Measurements from ENCODE around the gene PLA2G4D. TPM values are rescaled to one million over a fixed set of nuclear protein-coding genes. Genes with fewer than 3 reads are reported as not detected.
"Not testable (repeated sequence)": the region's sequence is repeated elsewhere in the genome, so short reads cannot be mapped to it uniquely, and the experiment has no call there.

The PLA2G4D gene
- total and polyA plus RNA-seq, 2 donors = 0.28 to 2.7 TPM

DNA sequence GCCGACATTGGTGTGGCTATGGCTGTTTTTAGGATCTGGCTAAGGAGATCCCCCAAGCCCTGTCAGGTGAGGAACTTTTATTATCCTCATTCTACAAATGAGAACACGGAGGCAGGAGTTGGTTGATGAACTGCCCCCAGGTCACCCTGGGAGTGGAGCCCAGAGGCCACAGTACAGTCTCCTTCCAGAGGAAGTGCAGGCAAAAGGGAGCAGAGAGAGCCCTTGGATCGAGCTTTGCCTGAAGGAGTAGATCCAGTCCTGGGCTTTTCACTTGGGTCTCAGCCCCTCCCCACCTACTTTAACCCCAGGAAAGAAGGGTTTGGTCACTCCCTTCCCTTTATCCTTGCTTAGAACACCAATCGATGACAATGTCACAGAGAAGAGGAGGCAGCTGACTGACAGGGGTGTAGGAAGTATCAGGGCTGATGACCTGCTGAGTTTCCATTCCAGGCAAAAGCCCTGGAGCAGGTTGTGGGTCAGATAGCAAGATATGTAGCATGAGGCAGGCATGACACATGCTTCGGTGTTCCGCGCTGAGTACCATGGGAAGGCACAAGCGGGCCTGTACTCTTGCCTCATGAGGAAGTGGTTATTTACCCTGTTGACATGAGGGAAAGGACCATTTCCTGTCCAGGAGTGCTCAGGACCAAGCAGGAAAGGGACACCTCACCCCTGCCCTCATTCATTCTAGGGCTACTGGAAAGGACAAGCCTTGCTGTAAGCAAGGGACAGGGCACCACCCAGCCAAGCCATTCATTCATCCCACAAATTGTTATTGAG, 5.8 kb upstream of the PLA2G4D start:
- H3K4me3 ChIP-seq (ENCODE audit: low read length in 2 of 2) = no peak overlapping the region
- peaks cover 0 to 13% of the 10 kb centered on the region in 2 donors for H3K4me1 ChIP-seq (ENCODE audit: control insufficient read depth in 2 of 2, insufficient read depth in 2 of 2, low read length in 2 of 2)
- peaks cover 0 to 2% of the 10 kb centered on the region in 2 donors for H3K9me3 ChIP-seq (ENCODE audit: control insufficient read depth in 2 of 2, insufficient read depth in 1 of 2, low read length in 1 of 2)
- H3K27me3 ChIP-seq (ENCODE audit: control insufficient read depth in 2 of 2, insufficient read depth in 1 of 2, low read length in 1 of 2) = no peaks in the 10 kb centered on the region
- no peaks in the 10 kb centered on the region for H3K36me3 ChIP-seq (ENCODE audit: control insufficient read depth in 2 of 2, insufficient read depth in 2 of 2, low read length in 1 of 2)
- H3K27ac ChIP-seq (ENCODE audit: low read depth in 1 of 2, low read length in 1 of 2) = no peak overlapping the region
- no peak for DNase-seq (ENCODE audit: low read depth in 6 of 9, low spot score in 9 of 9)
- 80% methylated on average over 8 of the region's 8 CpGs for WGBS

DNA sequence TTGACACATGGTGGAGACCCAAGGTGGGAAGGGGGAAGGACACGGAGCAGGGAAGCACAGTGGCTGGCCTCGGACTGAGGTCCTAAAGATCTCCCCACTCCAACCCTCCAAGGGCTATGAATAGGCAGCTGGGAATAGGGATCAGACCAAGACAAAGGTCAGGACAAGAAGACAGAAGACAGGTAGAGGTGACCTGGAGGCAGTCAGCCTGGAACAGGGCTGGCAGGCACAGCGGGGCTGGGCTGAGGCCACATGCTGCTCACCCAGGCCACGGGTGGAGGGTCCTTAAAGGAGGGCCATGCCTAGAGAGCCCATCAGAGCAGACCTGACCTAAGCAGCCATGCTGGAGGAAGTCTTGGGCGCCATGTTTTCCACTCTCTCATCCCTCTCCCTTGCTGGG, 2.7 kb upstream of the PLA2G4D start:
- H3K27me3 ChIP-seq (ENCODE audit: control insufficient read depth in 2 of 2, insufficient read depth in 1 of 2, low read length in 1 of 2) = no peaks in the 10 kb centered on the region
- H3K36me3 ChIP-seq (ENCODE audit: control insufficient read depth in 2 of 2, insufficient read depth in 2 of 2, low read length in 1 of 2) = no peaks in the 10 kb centered on the region
- H3K4me1 ChIP-seq (ENCODE audit: control insufficient read depth in 2 of 2, insufficient read depth in 2 of 2, low read length in 2 of 2) = peaks cover 0 to 9% of the 10 kb centered on the region in 2 donors
- WGBS = 96% methylated on average over 5 of the region's 5 CpGs
- DNase-seq (ENCODE audit: low read depth in 6 of 9, low spot score in 9 of 9) = no peak
- H3K9me3 ChIP-seq (ENCODE audit: control insufficient read depth in 2 of 2, insufficient read depth in 1 of 2, low read length in 1 of 2) = peaks cover 0 to 2% of the 10 kb centered on the region in 2 donors
- no peak overlapping the region for H3K4me3 ChIP-seq (ENCODE audit: low read length in 2 of 2)
- H3K27ac ChIP-seq (ENCODE audit: low read depth in 1 of 2, low read length in 1 of 2) = no peak overlapping the region

DNA sequence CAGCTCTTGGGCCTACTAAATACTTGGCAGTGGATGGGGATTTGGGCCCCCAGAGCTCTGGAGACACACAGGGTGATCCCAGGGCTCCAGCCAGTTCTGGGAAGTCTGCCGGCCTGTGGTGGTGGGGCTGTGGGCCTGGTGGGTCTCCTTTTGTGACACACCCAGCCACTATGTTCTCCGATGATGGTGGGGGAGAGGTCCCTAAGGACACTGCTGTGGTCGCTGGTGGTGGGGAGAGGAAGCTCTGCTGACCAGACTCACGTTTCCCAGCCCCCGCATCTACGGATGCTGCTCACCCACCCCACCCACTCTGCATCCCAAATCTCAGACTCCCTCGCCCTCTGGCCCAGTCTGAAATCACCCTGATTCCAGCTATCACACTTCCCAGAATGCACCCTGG, 396 bp downstream of the PLA2G4D start:
- Histone ChIP-seq H3K36me3 (ENCODE audit: control insufficient read depth in 2 of 2, insufficient read depth in 2 of 2, low read length in 1 of 2) (no peaks in the 10 kb centered on the region), H3K27ac (ENCODE audit: low read depth in 1 of 2, low read length in 1 of 2) (no peak overlapping the region), H3K4me1 (ENCODE audit: control insufficient read depth in 2 of 2, insufficient read depth in 2 of 2, low read length in 2 of 2) (peaks cover 0 to 12% of the 10 kb centered on the region in 2 donors), H3K4me3 (ENCODE audit: low read length in 2 of 2) (no peak overlapping the region), H3K27me3 (ENCODE audit: control insufficient read depth in 2 of 2, insufficient read depth in 1 of 2, low read length in 1 of 2) (no peaks in the 10 kb centered on the region), H3K9me3 (ENCODE audit: control insufficient read depth in 2 of 2, insufficient read depth in 1 of 2, low read length in 1 of 2) (peaks cover 0 to 2% of the 10 kb centered on the region in 2 donors)
- no peak for DNase-seq (ENCODE audit: low read depth in 6 of 9, low spot score in 9 of 9)
- WGBS = 96% methylated on average over 7 of the region's 7 CpGs

DNA sequence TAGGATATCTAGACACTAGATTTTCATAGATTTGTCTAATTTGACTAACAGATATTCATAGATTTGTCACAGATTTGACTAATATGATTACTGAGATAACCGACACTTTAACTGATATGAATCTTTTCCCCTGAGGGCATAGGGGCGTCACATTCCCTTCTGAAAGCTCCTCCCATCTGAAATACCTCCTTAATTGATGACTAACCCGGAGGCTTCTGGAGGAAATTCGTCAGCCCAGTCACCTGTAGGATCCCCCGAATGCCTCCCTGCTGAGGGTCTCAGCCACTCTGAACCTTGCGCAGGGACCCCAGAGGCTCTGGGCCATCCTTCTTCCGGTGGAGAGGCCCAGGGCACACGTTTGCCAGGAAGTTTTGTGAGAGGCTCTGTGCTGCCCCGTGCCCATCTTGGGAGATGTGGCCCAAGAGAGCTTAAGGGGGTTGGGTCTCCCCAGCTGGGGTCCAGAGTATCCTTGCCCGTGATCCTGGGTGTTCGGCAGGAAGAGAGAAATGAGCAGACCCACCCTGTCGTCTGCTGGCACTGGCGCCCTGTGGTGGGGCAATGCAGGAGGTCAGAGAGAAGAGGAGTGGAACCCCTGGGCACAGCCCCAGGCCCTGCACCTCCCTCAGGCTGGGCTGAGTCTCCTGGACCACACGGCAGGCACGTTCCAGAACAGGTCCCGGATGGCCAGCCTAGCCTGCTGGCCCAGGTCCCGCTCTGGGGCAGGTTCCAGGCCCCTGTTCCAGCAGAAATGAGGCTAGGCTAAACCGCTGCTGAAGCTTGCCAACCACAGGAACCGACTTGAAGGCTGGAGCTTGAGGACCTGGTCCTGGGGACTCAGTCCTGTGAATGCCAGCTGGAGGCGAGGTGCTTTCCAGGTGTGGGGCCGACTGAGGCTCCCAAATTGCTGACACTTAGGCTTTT, 1.7 kb downstream of the PLA2G4D start:
- Histone ChIP-seq H3K27ac (ENCODE audit: low read depth in 1 of 2, low read length in 1 of 2) (no peak overlapping the region), H3K9me3 (ENCODE audit: control insufficient read depth in 2 of 2, insufficient read depth in 1 of 2, low read length in 1 of 2) (peaks cover 0 to 2% of the 10 kb centered on the region in 2 donors), H3K27me3 (ENCODE audit: control insufficient read depth in 2 of 2, insufficient read depth in 1 of 2, low read length in 1 of 2) (no peaks in the 10 kb centered on the region), H3K4me1 (ENCODE audit: control insufficient read depth in 2 of 2, insufficient read depth in 2 of 2, low read length in 2 of 2) (peaks cover 0 to 19% of the 10 kb centered on the region in 2 donors), H3K36me3 (ENCODE audit: control insufficient read depth in 2 of 2, insufficient read depth in 2 of 2, low read length in 1 of 2) (no peaks in the 10 kb centered on the region), H3K4me3 (ENCODE audit: low read length in 2 of 2) (no peak overlapping the region)
- DNase-seq (ENCODE audit: low read depth in 6 of 9, low spot score in 9 of 9) = no peak
- WGBS = 95% methylated on average over 21 of the region's 21 CpGs

DNA sequence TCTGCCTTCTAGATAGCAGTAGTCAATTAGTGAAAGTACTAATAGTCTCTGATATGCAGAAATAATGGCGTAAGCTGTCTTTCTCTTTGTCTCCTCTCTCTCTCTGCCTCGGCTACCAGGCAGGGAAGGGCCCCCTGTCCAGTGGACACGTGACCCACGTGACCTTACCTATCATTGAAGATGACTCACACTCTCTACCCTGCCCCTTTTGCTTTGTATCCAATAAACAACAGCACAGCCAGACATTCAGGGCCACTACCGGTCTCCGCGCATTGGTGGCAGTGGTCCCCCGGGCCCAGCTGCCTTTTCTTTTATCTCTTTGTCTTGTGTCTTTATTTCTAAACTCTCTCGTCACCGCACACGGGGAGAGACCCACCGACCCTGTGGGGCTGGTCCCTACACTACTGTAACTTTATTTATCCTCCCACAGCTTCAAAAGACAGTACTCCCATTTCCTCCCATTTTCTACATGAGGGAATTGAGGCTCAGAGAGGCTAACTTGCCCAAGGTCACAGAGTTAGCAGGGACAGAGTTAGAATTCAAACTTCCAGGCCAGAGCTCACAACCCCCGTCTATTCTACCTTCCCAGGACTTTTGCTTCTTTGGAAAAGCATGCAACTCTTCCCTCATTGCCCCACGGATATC, 2.5 kb downstream of the PLA2G4D start:
- WGBS = 92% methylated on average over 13 of the region's 14 CpGs
- H3K9me3 ChIP-seq (ENCODE audit: control insufficient read depth in 2 of 2, insufficient read depth in 1 of 2, low read length in 1 of 2); DNase-seq (ENCODE audit: low read depth in 6 of 9, low spot score in 9 of 9); H3K36me3 ChIP-seq (ENCODE audit: control insufficient read depth in 2 of 2, insufficient read depth in 2 of 2, low read length in 1 of 2); H3K27ac ChIP-seq (ENCODE audit: low read depth in 1 of 2, low read length in 1 of 2); H3K27me3 ChIP-seq (ENCODE audit: control insufficient read depth in 2 of 2, insufficient read depth in 1 of 2, low read length in 1 of 2); H3K4me3 ChIP-seq (ENCODE audit: low read length in 2 of 2): not testable (repeated sequence)
- H3K4me1 ChIP-seq (ENCODE audit: control insufficient read depth in 2 of 2, insufficient read depth in 2 of 2, low read length in 2 of 2) = peaks cover 0 to 19% of the 10 kb centered on the region in 2 donors

DNA sequence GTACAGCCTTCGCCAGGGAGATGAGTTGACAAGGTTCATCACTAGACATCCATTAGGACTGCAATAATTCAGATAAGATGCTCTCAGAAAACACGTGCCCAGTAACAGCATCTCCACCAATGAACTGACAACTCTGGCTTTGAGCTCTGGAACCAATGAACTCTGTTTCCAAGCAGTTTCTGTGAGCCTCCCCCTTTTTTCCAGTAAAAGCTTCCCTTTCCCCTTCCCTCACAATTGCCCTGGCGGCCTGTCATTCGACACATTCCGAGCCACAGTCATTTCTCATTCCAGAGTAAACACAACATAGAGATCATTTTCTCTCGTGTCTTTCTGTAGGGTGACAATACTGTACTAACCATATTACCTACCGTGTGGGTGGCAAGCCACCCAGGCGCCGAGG, 3.6 kb downstream of the PLA2G4D start:
- no peak for DNase-seq (ENCODE audit: low read depth in 6 of 9, low spot score in 9 of 9)
- no peaks in the 10 kb centered on the region for H3K9me3 ChIP-seq (ENCODE audit: control insufficient read depth in 2 of 2, insufficient read depth in 1 of 2, low read length in 1 of 2)

DNA sequence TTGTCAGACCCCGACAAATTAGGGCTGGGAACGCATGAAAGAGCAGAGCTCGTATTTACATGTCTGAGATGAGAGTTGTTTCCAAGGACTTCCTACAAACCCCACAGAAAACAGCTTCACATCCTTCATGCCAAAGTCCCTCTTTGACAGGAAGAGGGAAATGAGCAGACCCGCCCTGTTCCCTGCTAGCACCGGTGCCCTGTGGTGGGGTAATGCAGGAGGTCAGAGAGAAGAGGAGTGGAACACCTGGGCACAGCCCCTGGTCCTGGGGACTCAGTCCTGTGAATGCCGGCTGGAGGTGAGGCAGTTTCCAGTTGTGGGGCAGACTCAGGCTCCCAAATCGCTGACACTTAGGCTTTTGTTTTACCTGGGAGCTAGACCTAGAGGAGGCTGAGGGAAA, 4.0 kb downstream of the PLA2G4D start:
- 80% methylated on average over 7 of the region's 7 CpGs for WGBS
- H3K27ac ChIP-seq (ENCODE audit: low read depth in 1 of 2, low read length in 1 of 2) = no peak overlapping the region
- DNase-seq (ENCODE audit: low read depth in 6 of 9, low spot score in 9 of 9) = no peak

More for the DNA sequence above, 3.6 kb downstream of the PLA2G4D start:
- H3K36me3 ChIP-seq (ENCODE audit: control insufficient read depth in 2 of 2, insufficient read depth in 2 of 2, low read length in 1 of 2) = no peaks in the 10 kb centered on the region
- H3K27ac ChIP-seq (ENCODE audit: low read depth in 1 of 2, low read length in 1 of 2) = no peak overlapping the region
- 94% methylated on average over 9 of the region's 9 CpGs for WGBS
- peaks cover 0 to 17% of the 10 kb centered on the region in 2 donors for H3K4me1 ChIP-seq (ENCODE audit: control insufficient read depth in 2 of 2, insufficient read depth in 2 of 2, low read length in 2 of 2)
- no peaks in the 10 kb centered on the region for H3K27me3 ChIP-seq (ENCODE audit: control insufficient read depth in 2 of 2, insufficient read depth in 1 of 2, low read length in 1 of 2)
- H3K4me3 ChIP-seq (ENCODE audit: low read length in 2 of 2) = no peak overlapping the region

DNA sequence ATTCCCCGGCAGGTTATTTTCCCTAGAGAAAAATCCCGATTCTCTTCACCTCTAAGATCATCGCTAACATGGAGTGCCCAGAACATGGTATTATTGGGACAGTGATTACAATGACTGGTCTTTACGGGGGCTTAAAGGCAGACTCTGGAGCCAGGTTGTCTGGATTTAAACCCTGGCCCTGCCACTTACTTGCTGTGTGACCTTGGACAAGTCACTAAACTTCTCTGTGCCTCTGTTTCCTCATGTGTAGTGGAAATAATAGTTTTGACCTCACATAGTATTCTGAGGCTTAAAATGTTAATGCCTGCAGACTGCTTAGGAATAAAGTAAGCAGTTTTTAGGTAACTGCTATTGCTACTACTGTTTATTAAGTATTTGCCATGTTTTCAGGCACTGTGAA, 4.4 kb downstream of the PLA2G4D start:
- no peak overlapping the region for H3K4me3 ChIP-seq (ENCODE audit: low read length in 2 of 2)
- peaks cover 0 to 20% of the 10 kb centered on the region in 2 donors for H3K4me1 ChIP-seq (ENCODE audit: control insufficient read depth in 2 of 2, insufficient read depth in 2 of 2, low read length in 2 of 2)
- no peaks in the 10 kb centered on the region for H3K9me3 ChIP-seq (ENCODE audit: control insufficient read depth in 2 of 2, insufficient read depth in 1 of 2, low read length in 1 of 2)
- WGBS = 97% methylated on average over 4 of the region's 4 CpGs
- no peak for DNase-seq (ENCODE audit: low read depth in 6 of 9, low spot score in 9 of 9)
- no peaks in the 10 kb centered on the region for H3K36me3 ChIP-seq (ENCODE audit: control insufficient read depth in 2 of 2, insufficient read depth in 2 of 2, low read length in 1 of 2)
- H3K27ac ChIP-seq (ENCODE audit: low read depth in 1 of 2, low read length in 1 of 2) = no peak overlapping the region
- no peaks in the 10 kb centered on the region for H3K27me3 ChIP-seq (ENCODE audit: control insufficient read depth in 2 of 2, insufficient read depth in 1 of 2, low read length in 1 of 2)

More for the DNA sequence above, 4.0 kb downstream of the PLA2G4D start:
- Histone ChIP-seq H3K27me3 (ENCODE audit: control insufficient read depth in 2 of 2, insufficient read depth in 1 of 2, low read length in 1 of 2) (no peaks in the 10 kb centered on the region), H3K4me3 (ENCODE audit: low read length in 2 of 2) (no peak overlapping the region), H3K9me3 (ENCODE audit: control insufficient read depth in 2 of 2, insufficient read depth in 1 of 2, low read length in 1 of 2) (no peaks in the 10 kb centered on the region), H3K36me3 (ENCODE audit: control insufficient read depth in 2 of 2, insufficient read depth in 2 of 2, low read length in 1 of 2) (no peaks in the 10 kb centered on the region), H3K4me1 (ENCODE audit: control insufficient read depth in 2 of 2, insufficient read depth in 2 of 2, low read length in 2 of 2) (peaks cover 0 to 16% of the 10 kb centered on the region in 2 donors)
